ENCODE results near the gene COA6.

DNA sequence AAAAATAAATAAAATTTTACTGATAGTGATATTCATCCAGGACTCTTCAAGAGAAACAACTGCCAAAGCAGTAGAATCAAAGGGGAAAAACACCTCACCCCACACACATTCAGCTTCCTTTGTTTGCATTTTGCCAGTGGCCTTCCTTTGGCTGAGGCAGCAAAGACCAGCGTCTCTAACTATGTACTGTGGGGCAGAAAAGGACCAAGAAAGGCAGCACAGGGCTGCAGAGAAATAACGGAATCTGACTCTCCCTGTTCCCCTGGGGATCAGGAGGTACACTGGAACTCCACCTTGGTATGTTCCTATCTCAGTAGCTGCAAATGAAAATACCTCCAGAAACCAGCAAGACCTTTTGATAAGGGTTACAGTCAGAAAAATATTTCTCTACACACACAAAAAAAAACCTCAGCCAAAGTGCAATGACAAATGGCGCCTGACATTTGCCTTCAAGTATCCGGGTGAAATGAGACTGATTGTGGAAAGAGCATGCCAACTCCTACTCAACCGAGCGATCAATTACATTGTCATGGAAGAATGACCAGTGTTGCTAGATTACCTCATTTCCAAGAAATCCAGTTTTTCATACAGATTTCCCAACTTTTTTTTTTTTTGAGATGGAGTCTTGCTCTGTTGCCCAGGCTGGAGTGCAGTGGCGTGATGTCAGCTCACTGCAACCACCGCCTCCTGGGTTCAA is 54.8 kb downstream of the COA6 start:
- TF ChIP-seq FOSL2 (IDR thresholded peaks at IDR 0.05): no peak
- TF ChIP-seq FOSL2 (CRISPR knock-in tag; IDR thresholded peaks at IDR 0.05): no peak
- no peak for TF ChIP-seq POLR2A (IDR thresholded peaks at IDR 0.05; ENCODE audit: low read length)
- TF ChIP-seq, protein P1, sequence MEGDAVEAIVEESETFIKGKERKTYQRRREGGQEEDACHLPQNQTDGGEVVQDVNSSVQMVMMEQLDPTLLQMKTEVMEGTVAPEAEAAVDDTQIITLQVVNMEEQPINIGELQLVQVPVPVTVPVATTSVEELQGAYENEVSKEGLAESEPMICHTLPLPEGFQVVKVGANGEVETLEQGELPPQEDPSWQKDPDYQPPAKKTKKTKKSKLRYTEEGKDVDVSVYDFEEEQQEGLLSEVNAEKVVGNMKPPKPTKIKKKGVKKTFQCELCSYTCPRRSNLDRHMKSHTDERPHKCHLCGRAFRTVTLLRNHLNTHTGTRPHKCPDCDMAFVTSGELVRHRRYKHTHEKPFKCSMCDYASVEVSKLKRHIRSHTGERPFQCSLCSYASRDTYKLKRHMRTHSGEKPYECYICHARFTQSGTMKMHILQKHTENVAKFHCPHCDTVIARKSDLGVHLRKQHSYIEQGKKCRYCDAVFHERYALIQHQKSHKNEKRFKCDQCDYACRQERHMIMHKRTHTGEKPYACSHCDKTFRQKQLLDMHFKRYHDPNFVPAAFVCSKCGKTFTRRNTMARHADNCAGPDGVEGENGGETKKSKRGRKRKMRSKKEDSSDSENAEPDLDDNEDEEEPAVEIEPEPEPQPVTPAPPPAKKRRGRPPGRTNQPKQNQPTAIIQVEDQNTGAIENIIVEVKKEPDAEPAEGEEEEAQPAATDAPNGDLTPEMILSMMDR (IDR thresholded peaks at IDR 0.05): no peak
- TF ChIP-seq RAD21 (conservative IDR thresholded peaks at IDR 0.05 in 1 of 2, IDR thresholded peaks at IDR 0.05 in 1 of 2): no peak
- TF ChIP-seq ZNF302 (CRISPR knock-in tag; IDR thresholded peaks at IDR 0.05): no peak
- TF ChIP-seq REST (IDR thresholded peaks at IDR 0.05): no peak
- TF ChIP-seq, protein P2, sequence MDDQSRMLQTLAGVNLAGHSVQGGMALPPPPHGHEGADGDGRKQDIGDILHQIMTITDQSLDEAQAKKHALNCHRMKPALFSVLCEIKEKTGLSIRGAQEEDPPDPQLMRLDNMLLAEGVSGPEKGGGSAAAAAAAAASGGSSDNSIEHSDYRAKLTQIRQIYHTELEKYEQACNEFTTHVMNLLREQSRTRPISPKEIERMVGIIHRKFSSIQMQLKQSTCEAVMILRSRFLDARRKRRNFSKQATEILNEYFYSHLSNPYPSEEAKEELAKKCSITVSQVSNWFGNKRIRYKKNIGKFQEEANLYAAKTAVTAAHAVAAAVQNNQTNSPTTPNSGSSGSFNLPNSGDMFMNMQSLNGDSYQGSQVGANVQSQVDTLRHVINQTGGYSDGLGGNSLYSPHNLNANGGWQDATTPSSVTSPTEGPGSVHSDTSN (IDR thresholded peaks at IDR 0.05): no peak
- no peak for TF ChIP-seq JUNB (IDR thresholded peaks at IDR 0.05)
- no peak for TF ChIP-seq HMGXB4 (CRISPR knock-in tag; IDR thresholded peaks at IDR 0.05; ENCODE audit: borderline replicate concordance)
- TF ChIP-seq EP300 (IDR thresholded peaks at IDR 0.05): no peak
- TF ChIP-seq KDM5A (IDR thresholded peaks at IDR 0.05): no peak
- no peak for TF ChIP-seq HDAC2 (IDR thresholded peaks at IDR 0.05)
